Activated T-helper 1 cell treated with anti-CD3 and anti-CD28 coated beads, Interleukin-12 subunit alpha, Interleukin-12 subunit beta, Interleukin-2, Interleukin-4 antibody, amounts not matched to agents 30 ng/mL and 10 ng/mL and 1 ng/mL, durations not matched to agents 14 hours and 24 hours and 36 hours (primary cell): ENCODE data around the gene RNF41. TPM values are rescaled to one million over a fixed set of nuclear protein-coding genes. Genes with fewer than 3 reads are reported as not detected.
"Not testable (repeated sequence)": the region's sequence is repeated elsewhere in the genome, so short reads cannot be mapped to it uniquely, and the experiment has no call there.

ENCODE experiments used
- DNase-seq: peaks from one replicate; pipeline ENCODE4 v3.0.0; 2021; ENCODE audit warnings: low spot score
- H3K27ac Mint-ChIP-seq: one replicate; pipeline ENCODE4 v1.8.0; 2021; ENCODE audit warnings: mild to moderate bottlenecking, mixed read lengths
- H3K27me3 Mint-ChIP-seq: one replicate; pipeline ENCODE4 v1.8.0; 2022; ENCODE audit warnings: mild to moderate bottlenecking, moderate library complexity, mixed read lengths; ENCODE audit not compliant: insufficient read depth
- H3K36me3 Mint-ChIP-seq: one replicate; pipeline ENCODE4 v1.8.0; 2021; ENCODE audit warnings: low read depth, mixed read lengths
- H3K4me1 Mint-ChIP-seq: one replicate; pipeline ENCODE4 v1.8.0; 2021; ENCODE audit warnings: low read depth, mixed read lengths
- H3K4me3 Mint-ChIP-seq: one replicate; pipeline ENCODE4 v1.8.0; 2021; ENCODE audit warnings: mild to moderate bottlenecking, moderate library complexity, mixed read lengths
- H3K9me3 Mint-ChIP-seq: one replicate; pipeline ENCODE4 v1.8.0; 2021; ENCODE audit warnings: mixed read lengths
- intact Hi-C: fragments of 100-400 bp; cut with micrococcal nuclease; formaldehyde crosslinking; loops from one replicate; pipeline ENCODE4 v1.15.1; 2024
- total RNA-seq: library from RNA; stranded (reverse); gene quantifications from 2 replicates; pipeline ENCODE4 v1.2.3, GENCODE V29; 2022

Gene RNF41
- total RNA-seq, 1 donor from 2014 or later = 47.2 TPM

GRCh38 chr12:56158029-56158925 is 63.4 kb downstream of the RNF41 start, which contains the start of gene MYL6:
Gene MYL6 (plus strand): TSS chr12:56158359. CDS start chr12:56158402, 43 bp downstream.
- H3K27me3 Mint-ChIP-seq = no peaks in the 10 kb centered on the region
- peaks cover 49% of the 10 kb centered on the region for H3K4me1 Mint-ChIP-seq
- H3K36me3 Mint-ChIP-seq = peaks cover 57% of the 10 kb centered on the region
- H3K27ac Mint-ChIP-seq = peak within 1 kb of the TSS; percentile 93
- peak; percentile 90 for DNase-seq
- peak within 1 kb of the TSS; percentile 97 for H3K4me3 Mint-ChIP-seq
- H3K9me3 Mint-ChIP-seq = no peaks in the 10 kb centered on the region
- intact Hi-C loops = loop anchor here (1.0 to 10.0 kb wide), 5 partner anchors 30 to 527 kb away; partner anchors contain the start of genes PTGES3, RPS26 and ZC3H10

DNA sequence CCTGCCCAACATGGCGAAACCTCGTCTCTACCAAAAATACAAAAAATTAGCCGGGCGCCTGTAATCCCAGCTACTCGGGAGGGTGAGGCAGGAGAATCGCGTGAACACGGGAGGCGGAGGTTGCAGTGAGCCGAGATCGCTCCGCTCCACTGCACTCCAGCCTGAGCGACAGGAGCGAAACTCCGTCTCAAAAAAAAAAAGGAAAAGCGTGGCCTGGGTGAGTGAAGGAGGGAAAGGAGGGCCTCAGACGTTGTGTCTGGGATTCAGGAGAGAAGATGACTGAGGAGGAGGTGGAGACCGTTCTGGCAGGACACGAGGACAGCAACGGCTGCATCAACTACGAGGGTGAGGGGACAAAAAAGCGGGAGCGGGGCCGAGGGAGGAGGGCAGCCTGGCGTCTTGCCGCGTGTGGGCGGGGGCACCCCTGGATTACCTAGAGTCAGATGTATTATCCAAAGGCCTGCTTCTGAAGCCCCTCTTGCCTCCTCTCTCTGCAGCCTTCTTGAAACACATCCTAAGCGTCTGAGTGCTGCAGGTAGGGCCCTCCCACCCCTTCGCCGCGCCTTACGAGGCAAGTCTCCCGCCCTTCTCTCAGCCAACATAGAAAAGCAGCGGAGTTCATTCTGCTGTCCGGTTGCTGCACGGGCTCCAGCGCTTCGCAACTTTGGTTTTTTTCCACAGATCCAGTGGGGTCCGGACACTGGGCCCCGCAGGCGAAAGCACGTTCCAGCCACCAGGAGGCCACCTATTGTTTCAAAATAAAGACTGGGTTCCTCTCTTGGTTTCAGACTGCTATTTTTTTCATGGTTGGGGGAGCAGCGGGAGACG is 64.3 kb downstream of the RNF41 start:
- peaks cover 53% of the 10 kb centered on the region for H3K36me3 Mint-ChIP-seq
- DNase-seq = peak; percentile 37
- peak overlapping the region; percentile 97 for H3K4me3 Mint-ChIP-seq
- intact Hi-C loops = loop anchor here (1.0 to 10.0 kb wide), 5 partner anchors 31 to 527 kb away; partner anchors contain the start of genes PTGES3, RPS26 and ZC3H10
- H3K9me3 Mint-ChIP-seq = no peaks in the 10 kb centered on the region
- H3K27me3 Mint-ChIP-seq = no peaks in the 10 kb centered on the region
- H3K27ac Mint-ChIP-seq = peak overlapping the region; percentile 93
- H3K4me1 Mint-ChIP-seq = peaks cover 54% of the 10 kb centered on the region

DNA sequence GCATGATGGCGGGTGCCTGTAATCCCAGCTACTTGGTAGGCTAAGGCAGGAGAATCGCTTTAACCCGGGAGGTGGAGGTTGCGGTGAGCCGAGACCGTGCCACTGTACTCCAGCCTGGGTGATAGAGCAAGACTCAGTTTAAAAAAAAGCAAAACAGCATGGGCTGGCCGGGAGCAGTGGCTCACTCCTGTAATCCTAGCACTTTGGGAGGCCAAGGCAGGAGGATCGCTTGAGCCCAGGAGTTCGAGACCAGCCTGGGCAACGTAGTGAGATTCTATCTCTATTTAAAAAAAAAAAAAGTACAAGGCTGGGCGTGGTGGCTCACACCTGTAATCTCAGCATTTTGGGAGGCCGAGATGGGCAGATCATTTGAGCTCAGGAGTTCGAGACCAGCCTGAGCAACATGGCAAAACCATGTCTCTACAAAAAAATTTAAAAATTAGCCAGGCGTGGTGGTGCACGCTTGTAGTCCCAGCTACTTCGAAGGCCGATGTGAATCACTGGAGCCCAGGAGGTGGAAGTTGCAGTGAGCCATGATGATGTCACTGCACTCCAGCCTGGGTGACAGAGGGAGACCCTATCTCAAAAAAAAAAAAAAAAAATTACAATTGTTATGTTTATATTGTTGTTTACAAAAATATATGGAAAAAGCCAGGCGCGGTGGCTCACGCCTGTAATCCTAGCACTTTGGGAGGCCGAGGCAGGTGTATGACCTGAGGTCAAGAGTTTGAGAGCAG is 65.1 kb downstream of the RNF41 start:
- not testable (repeated sequence) for DNase-seq, H3K27me3 Mint-ChIP-seq, H3K9me3 Mint-ChIP-seq
- Mint-ChIP-seq H3K27ac (peak overlapping the region; percentile 93), H3K4me3 (peak overlapping the region; percentile 97), H3K4me1 (peaks cover 54% of the 10 kb centered on the region), H3K36me3 (peaks cover 46% of the 10 kb centered on the region)
- intact Hi-C loops = loop anchor here (10.0 kb wide), 1 partner anchor 528 kb away; the partner anchor contains the start of gene PTGES3

DNA sequence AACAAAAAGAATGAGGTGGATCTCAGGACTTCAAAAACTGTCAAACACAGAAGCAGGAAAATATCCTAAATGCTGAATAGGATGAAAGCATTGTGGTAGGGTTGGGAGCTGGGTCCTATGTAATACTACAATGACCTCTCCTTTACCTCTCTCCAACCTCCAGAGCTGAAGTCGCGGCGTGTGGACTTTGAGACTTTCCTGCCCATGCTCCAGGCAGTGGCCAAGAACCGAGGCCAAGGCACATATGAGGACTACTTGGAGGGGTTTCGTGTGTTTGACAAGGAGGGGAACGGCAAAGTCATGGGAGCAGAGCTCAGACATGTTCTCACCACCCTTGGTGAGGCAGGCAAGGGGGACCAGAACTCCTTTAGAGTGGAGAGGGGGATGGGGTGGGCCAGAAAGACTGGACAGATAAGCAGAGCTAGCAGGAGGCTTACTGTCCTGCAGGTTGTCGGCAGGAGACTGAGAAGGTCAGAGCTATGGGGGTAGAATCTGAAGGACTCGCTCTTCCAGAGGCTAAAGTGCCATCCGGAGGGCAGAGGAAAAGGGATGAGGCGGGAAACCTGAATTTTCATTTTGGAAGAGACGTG is 66.4 kb downstream of the RNF41 start:
- intact Hi-C loops = loop anchor here (10.0 kb wide), 1 partner anchor 529 kb away; the partner anchor contains the start of gene PTGES3
- DNase-seq = no peak
- Mint-ChIP-seq H3K4me3 (peak overlapping the region; percentile 36), H3K4me1 (peaks cover 54% of the 10 kb centered on the region), H3K36me3 (peaks cover 35% of the 10 kb centered on the region), H3K27me3 (no peaks in the 10 kb centered on the region), H3K9me3 (no peaks in the 10 kb centered on the region), H3K27ac (peak overlapping the region; percentile 52)

GRCh38 chr12:56154818-56155217 is 66.9 kb downstream of the RNF41 start:
- peaks cover 30% of the 10 kb centered on the region for H3K36me3 Mint-ChIP-seq
- H3K4me1 Mint-ChIP-seq = peaks cover 53% of the 10 kb centered on the region
- no peaks in the 10 kb centered on the region for H3K27me3 Mint-ChIP-seq
- intact Hi-C loops = loop anchor here (5.0 to 10.0 kb wide), 3 partner anchors 492 to 1392 kb away; partner anchors contain the start of genes ATP5F1B, DCTN2 and PTGES3
- DNase-seq = no peak
- peak overlapping the region; percentile 36 for H3K4me3 Mint-ChIP-seq
- H3K9me3 Mint-ChIP-seq = no peaks in the 10 kb centered on the region
- H3K27ac Mint-ChIP-seq = no peak overlapping the region

- no peak overlapping the region for H3K27ac Mint-ChIP-seq
- H3K4me1 Mint-ChIP-seq = peaks cover 48% of the 10 kb centered on the region
- no peaks in the 10 kb centered on the region for H3K27me3 Mint-ChIP-seq
- no peaks in the 10 kb centered on the region for H3K9me3 Mint-ChIP-seq
- intact Hi-C loops = loop anchor here (5.0 to 10.0 kb wide), 3 partner anchors 493 to 1393 kb away; partner anchors contain the start of genes ATP5F1B, DCTN2 and PTGES3
- peaks cover 25% of the 10 kb centered on the region for H3K36me3 Mint-ChIP-seq
- no peak overlapping the region for H3K4me3 Mint-ChIP-seq
- DNase-seq = no peak
Observed at GRCh38 chr12:56154246-56154771, 67.4 kb downstream of the RNF41 start.

DNA sequence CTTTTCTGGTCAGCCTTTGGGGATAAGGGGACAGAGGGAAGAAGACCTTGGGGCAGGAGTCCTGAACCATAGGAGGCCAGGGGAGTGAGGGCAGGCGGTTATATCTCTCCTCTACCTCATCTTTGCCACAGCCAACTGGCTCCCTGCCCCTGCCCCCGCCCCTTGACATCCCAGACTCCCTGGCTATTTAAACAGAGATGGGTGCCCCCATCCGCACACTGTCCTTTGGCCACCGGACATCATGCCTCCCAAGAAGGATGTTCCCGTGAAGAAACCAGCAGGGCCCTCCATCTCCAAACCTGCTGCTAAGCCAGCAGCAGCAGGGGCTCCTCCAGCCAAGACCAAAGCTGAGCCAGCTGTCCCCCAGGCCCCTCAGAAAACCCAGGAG is 68.0 kb downstream of the RNF41 start:
- peak overlapping the region; percentile 88 for H3K4me3 Mint-ChIP-seq
- H3K9me3 Mint-ChIP-seq = no peaks in the 10 kb centered on the region
- peak overlapping the region; percentile 99 for H3K27ac Mint-ChIP-seq
- peaks cover 42% of the 10 kb centered on the region for H3K4me1 Mint-ChIP-seq
- no peak for DNase-seq
- H3K36me3 Mint-ChIP-seq = peaks cover 19% of the 10 kb centered on the region
- intact Hi-C loops = loop anchor here (2.0 to 10.0 kb wide), 5 partner anchors 107 to 1394 kb away; partner anchors contain the start of genes ATP5F1B, DCTN2 and PTGES3
- H3K27me3 Mint-ChIP-seq = no peaks in the 10 kb centered on the region

DNA sequence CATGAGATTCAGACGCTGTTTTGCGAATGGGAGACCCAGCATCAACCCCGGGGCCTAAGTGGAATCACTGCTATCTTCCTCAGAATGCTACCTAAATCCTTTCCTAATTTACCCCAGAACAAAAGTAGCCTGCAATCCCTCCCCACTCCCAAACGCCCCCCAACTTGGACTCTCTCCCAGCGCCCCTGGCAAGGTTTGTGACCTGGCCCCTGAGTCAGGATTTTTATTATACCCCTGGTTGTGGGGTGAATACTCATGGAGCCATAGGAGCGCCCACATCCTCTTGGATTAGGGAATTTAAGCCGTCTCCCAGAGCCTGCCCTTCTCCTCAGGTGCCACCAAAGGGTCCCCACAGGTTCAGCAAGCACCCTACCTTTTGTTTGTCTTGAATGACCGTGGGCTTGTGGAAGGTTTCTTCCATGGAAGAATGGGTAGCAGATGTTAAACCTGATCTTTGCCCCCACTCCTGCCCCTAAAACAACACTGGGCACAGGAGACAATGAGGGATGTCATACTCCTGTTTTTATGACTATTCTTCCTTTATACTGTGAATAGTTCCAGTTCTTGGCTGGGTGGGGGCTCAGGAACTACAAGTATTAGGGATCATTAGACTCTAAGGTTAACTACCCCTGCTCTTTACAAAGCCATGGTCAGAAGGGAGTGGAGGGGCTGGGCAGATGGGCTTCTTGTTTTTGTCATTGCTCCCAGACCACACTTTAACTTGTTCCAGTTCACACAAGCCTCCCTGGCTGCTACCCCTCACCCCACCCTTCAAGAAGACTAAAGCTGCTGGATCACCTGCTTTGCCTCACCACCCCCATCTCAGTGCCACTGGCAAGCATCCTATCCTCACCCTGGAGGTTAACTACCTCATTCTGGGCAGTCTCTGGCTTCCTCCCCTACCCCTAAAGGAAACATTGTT is 68.7 kb downstream of the RNF41 start:
- Mint-ChIP-seq H3K27ac (peak overlapping the region; percentile 99), H3K4me1 (peaks cover 42% of the 10 kb centered on the region), H3K27me3 (no peaks in the 10 kb centered on the region), H3K36me3 (peaks cover 16% of the 10 kb centered on the region), H3K9me3 (no peaks in the 10 kb centered on the region), H3K4me3 (peak overlapping the region; percentile 88)
- intact Hi-C loops = loop anchor here (1.0 to 10.0 kb wide), 12 partner anchors 7 to 1394 kb away; partner anchors contain the start of genes ATP5F1B, DCTN2, ESYT1 and PA2G4
- no peak for DNase-seq
